Chondrocyte (in vitro differentiated cells): ENCODE data around the gene NCLN. TPM values are rescaled to one million over a fixed set of nuclear protein-coding genes. Genes with fewer than 3 reads are reported as not detected.

Experiments used
- DNase-seq: peaks from one replicate; pipeline ENCODE4 v3.0.0; 2021; ENCODE audit warnings: mixed read lengths, low spot score
- H3K27ac Mint-ChIP-seq: one replicate; pipeline ENCODE4 v1.8.0; 2021; ENCODE audit warnings: mild to moderate bottlenecking, moderate library complexity, mixed read lengths; ENCODE audit not compliant: unreplicated experiment
- H3K27me3 Mint-ChIP-seq: 2 replicates; pipeline ENCODE4 v1.8.0; 2021; ENCODE audit warnings: low read depth, mixed read lengths
- H3K36me3 Mint-ChIP-seq: 2 replicates; pipeline ENCODE4 v1.8.0; 2021; ENCODE audit warnings: low read depth, mixed read lengths
- H3K4me1 Mint-ChIP-seq: 2 replicates; pipeline ENCODE4 v1.8.0; 2021; ENCODE audit warnings: low read depth, mild to moderate bottlenecking, mixed read lengths
- H3K4me3 Mint-ChIP-seq: one replicate; pipeline ENCODE4 v1.8.0; 2021; ENCODE audit warnings: mild to moderate bottlenecking, moderate library complexity, mixed read lengths; ENCODE audit not compliant: unreplicated experiment
- H3K9me3 Mint-ChIP-seq: 2 replicates; pipeline ENCODE4 v1.8.0; 2021; ENCODE audit warnings: low read depth, mixed read lengths
- total RNA-seq: library from RNA; stranded (reverse); gene quantifications from 3 replicates; pipeline ENCODE4 v1.2.1, GENCODE V29; 2021
- TF ChIP-seq, protein P1 (sequence below): fragments of 200-600 bp; sonication (generic); IDR thresholded peaks from 2 replicates; pipeline ENCODE4 v1.5.0; 2021; ENCODE audit warnings: antibody characterized with exemption, mild to moderate bottlenecking, moderate library complexity

Gene NCLN
- total RNA-seq, 1 donor from 2014 or later: 80.7 TPM

GRCh38 chr19:3140667-3141038 lies 45.1 kb upstream of the NCLN start:
- Mint-ChIP-seq H3K4me3 (no peak overlapping the region), H3K4me1 (peaks cover 5% of the 10 kb centered on the region), H3K27me3 (no peaks in the 10 kb centered on the region), H3K9me3 (peaks cover 7% of the 10 kb centered on the region), H3K27ac (no peak overlapping the region), H3K36me3 (peaks cover 4% of the 10 kb centered on the region)
- TF ChIP-seq, protein P1, sequence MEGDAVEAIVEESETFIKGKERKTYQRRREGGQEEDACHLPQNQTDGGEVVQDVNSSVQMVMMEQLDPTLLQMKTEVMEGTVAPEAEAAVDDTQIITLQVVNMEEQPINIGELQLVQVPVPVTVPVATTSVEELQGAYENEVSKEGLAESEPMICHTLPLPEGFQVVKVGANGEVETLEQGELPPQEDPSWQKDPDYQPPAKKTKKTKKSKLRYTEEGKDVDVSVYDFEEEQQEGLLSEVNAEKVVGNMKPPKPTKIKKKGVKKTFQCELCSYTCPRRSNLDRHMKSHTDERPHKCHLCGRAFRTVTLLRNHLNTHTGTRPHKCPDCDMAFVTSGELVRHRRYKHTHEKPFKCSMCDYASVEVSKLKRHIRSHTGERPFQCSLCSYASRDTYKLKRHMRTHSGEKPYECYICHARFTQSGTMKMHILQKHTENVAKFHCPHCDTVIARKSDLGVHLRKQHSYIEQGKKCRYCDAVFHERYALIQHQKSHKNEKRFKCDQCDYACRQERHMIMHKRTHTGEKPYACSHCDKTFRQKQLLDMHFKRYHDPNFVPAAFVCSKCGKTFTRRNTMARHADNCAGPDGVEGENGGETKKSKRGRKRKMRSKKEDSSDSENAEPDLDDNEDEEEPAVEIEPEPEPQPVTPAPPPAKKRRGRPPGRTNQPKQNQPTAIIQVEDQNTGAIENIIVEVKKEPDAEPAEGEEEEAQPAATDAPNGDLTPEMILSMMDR: no peak
- no peak for DNase-seq

DNA sequence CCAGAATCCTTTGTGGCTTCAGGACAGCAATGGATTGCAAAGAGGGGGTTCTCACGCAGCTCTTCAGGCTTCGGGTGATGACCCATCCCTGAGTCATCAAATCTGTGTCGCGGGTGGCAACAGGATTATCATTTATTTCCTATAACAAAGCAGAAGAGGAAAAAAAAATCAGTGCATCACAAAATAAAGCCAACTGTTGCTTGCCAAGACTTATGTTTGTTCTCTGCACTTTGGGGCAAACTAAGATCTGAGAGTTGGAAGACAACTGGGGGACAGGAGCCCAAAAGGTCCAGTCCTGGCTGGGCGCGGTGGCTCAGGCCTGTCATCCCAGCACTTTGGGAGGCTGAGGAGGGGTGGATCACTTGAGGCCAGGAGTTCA lies 43.4 kb upstream of the NCLN start:
- H3K27me3 Mint-ChIP-seq: no peaks in the 10 kb centered on the region
- peaks cover 4% of the 10 kb centered on the region for H3K36me3 Mint-ChIP-seq
- H3K4me3 Mint-ChIP-seq: no peak overlapping the region
- H3K4me1 Mint-ChIP-seq: peaks cover 5% of the 10 kb centered on the region
- TF ChIP-seq, protein P1: no peak
- H3K9me3 Mint-ChIP-seq: peaks cover 7% of the 10 kb centered on the region
- peak overlapping the region; percentile 45 for H3K27ac Mint-ChIP-seq
- DNase-seq: no peak

DNA sequence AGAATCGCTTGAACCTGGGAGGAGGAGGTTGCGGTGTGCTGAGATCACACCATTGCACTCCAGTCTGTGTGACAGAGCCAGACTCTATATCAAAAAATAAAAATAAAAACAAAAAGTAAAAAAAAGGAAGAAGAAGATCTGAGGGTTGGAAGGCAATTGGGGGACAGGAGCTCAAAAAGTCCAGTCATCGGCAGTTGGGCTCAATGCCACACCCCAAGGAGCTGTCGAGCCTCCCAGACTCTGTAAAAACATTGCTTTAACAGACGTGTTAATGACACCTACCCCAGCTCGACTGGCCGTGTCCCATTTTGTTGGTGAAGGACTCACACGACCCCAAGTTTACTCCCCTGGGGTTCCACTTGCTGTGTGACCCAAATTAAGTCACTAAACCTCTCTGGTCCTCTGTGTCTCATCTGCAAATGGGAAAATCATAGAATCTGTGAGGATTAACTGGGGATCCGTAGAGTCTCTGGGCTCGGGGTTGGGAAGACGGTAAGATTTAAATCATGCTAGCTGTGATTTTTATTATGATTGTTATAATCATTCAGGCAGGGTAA lies 42.9 kb upstream of the NCLN start:
- peaks cover 4% of the 10 kb centered on the region for H3K36me3 Mint-ChIP-seq
- no peaks in the 10 kb centered on the region for H3K27me3 Mint-ChIP-seq
- DNase-seq: no peak
- H3K9me3 Mint-ChIP-seq: peaks cover 7% of the 10 kb centered on the region
- H3K4me1 Mint-ChIP-seq: peaks cover 5% of the 10 kb centered on the region
- TF ChIP-seq, protein P1: no peak
- peak overlapping the region; percentile 45 for H3K27ac Mint-ChIP-seq
- no peak overlapping the region for H3K4me3 Mint-ChIP-seq

DNA sequence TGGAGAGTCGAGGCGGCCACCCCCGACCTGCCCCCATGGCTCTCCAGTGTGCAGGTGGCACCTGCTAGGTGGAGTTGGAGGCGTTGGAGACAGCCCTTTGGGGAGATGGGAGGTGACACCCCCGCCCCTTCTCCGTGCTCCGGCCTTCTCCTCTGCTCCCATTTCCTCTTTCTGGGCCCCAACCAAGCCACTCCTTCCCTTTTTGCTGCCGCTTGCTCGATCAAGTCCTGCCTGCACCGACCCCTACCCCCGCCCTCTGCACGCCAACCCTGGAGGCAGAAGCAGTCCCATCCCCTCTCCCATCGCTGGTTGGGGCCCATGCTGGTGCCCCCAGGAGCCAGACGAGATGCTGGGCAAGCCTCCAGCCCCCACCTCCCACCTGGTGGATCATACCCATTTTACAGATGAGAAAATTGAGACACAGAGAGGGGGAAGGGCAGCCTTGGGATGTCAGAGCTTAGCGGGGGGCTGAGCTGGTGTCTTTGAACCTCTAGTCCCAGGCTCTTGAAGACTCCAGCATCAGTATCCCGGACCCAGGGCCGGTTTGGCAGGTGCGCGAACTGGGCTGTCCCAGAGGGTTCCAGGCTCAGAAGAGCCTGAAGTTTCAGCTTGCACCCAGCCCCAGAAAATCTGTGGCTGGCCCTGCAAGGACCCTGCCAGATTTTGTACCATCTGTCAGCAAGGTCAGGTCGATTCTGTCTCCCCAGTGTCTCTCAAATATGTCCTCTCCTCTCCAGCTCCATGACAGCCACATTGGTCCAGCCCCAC lies 39.6 kb upstream of the NCLN start:
- no peaks in the 10 kb centered on the region for H3K36me3 Mint-ChIP-seq

DNA sequence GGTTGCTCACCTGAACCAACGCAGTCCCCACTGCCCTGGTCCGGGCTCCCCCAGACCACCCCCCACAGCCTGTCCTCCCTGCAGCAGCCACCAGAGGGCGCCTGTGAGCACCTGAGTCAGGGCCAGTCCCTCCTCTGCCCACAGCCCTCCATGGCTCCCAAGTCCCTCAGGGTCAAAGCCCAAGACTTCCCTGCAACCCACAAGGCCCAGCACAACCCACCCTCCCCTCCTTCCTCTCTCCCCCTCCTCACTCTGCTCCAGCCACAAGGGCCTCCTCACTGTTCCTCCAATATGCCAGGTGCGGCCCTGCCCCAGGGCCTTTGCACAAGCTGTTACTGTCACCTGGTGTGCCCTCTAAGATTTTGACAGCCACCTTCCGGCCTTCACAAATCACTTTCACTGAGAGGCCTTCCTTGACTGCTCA lies 39.0 kb upstream of the NCLN start:
- H3K9me3 Mint-ChIP-seq: no peaks in the 10 kb centered on the region
- TF ChIP-seq, protein P1: peak; percentile 80
- no peaks in the 10 kb centered on the region for H3K36me3 Mint-ChIP-seq
- no peak for DNase-seq
- H3K4me3 Mint-ChIP-seq: no peak overlapping the region
- no peak overlapping the region for H3K27ac Mint-ChIP-seq
- peaks cover 8% of the 10 kb centered on the region for H3K27me3 Mint-ChIP-seq
- H3K4me1 Mint-ChIP-seq: peaks cover 5% of the 10 kb centered on the region

More for the DNA sequence above, 39.6 kb upstream of the NCLN start:
- H3K27me3 Mint-ChIP-seq: peaks cover 8% of the 10 kb centered on the region
- H3K4me1 Mint-ChIP-seq: peaks cover 5% of the 10 kb centered on the region
- H3K9me3 Mint-ChIP-seq: no peaks in the 10 kb centered on the region
- no peak overlapping the region for H3K27ac Mint-ChIP-seq
- TF ChIP-seq, protein P1: no peak
- DNase-seq: no peak
- no peak overlapping the region for H3K4me3 Mint-ChIP-seq
